ENCODE data around the gene AEBP1.

The AEBP1 gene

DNA sequence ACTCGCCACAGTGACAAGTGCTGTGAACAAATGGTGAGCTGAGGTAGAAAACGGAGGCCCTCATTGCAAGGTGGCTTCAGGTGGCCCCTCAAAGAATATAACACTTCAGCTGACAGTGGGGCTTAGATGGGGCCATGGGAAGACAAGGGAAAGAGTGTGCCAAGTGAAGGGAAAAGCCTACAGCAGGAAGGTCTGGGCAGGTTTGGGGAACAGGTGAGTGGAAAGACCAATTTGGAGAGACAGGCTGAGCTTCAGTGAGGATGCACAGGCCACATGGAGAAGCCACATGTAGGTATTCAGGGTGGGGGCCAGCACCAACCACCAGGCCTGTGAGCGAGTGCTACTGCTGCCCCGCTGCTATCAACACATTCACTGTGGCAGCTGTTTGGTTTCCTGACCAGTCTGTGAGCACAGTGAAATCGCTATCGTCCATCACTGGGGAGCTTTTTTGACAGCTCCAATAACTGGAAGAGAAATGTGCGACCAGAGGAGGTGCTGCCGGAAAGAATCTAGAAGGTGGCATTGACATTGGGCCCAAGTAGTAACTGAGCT is 15.8 kb downstream of the AEBP1 start:
- Mint-ChIP-seq H3K4me1 (peaks cover 37% of the 10 kb centered on the region), H3K9me3 (peaks cover under 1% of the 10 kb centered on the region), H3K4me3 (peak overlapping the region; percentile 47), H3K27ac (peak overlapping the region; percentile 78), H3K36me3 (ENCODE audit: low read depth) (peaks cover 35% of the 10 kb centered on the region), H3K27me3 (ENCODE audit: low read depth, poor library complexity) (no peaks in the 10 kb centered on the region)
- TF ChIP-seq, protein P1, sequence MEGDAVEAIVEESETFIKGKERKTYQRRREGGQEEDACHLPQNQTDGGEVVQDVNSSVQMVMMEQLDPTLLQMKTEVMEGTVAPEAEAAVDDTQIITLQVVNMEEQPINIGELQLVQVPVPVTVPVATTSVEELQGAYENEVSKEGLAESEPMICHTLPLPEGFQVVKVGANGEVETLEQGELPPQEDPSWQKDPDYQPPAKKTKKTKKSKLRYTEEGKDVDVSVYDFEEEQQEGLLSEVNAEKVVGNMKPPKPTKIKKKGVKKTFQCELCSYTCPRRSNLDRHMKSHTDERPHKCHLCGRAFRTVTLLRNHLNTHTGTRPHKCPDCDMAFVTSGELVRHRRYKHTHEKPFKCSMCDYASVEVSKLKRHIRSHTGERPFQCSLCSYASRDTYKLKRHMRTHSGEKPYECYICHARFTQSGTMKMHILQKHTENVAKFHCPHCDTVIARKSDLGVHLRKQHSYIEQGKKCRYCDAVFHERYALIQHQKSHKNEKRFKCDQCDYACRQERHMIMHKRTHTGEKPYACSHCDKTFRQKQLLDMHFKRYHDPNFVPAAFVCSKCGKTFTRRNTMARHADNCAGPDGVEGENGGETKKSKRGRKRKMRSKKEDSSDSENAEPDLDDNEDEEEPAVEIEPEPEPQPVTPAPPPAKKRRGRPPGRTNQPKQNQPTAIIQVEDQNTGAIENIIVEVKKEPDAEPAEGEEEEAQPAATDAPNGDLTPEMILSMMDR (IDR thresholded peaks at IDR 0.05) = no peak
- DNase-seq = no peak

DNA sequence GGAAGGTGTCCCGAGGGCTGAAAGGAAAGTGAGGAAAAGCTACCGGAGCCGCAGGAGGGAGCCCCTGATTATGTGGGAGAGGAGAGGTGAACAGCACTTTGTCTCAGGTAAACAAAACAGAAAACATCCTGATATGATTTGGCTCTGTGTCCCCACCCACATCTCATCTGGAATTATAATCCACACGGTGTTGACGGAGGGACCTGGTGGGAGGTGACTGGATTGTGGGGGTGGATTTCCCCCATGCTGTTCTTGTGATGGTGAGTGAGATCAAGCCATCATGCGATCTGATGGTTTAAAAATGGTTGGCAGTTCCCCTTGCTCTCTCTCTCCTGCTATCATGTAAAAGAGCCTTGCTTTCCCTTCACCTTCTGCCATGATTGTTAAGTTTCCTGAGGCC is 16.2 kb downstream of the AEBP1 start:
- peaks cover 40% of the 10 kb centered on the region for H3K4me1 Mint-ChIP-seq
- peaks cover 35% of the 10 kb centered on the region for H3K36me3 Mint-ChIP-seq (ENCODE audit: low read depth)
- TF ChIP-seq, protein P1 (IDR thresholded peaks at IDR 0.05) = no peak
- peak overlapping the region; percentile 78 for H3K27ac Mint-ChIP-seq
- H3K9me3 Mint-ChIP-seq = peaks cover 6% of the 10 kb centered on the region
- no peak for DNase-seq
- peak overlapping the region; percentile 47 for H3K4me3 Mint-ChIP-seq
- no peaks in the 10 kb centered on the region for H3K27me3 Mint-ChIP-seq (ENCODE audit: low read depth, poor library complexity)

DNA sequence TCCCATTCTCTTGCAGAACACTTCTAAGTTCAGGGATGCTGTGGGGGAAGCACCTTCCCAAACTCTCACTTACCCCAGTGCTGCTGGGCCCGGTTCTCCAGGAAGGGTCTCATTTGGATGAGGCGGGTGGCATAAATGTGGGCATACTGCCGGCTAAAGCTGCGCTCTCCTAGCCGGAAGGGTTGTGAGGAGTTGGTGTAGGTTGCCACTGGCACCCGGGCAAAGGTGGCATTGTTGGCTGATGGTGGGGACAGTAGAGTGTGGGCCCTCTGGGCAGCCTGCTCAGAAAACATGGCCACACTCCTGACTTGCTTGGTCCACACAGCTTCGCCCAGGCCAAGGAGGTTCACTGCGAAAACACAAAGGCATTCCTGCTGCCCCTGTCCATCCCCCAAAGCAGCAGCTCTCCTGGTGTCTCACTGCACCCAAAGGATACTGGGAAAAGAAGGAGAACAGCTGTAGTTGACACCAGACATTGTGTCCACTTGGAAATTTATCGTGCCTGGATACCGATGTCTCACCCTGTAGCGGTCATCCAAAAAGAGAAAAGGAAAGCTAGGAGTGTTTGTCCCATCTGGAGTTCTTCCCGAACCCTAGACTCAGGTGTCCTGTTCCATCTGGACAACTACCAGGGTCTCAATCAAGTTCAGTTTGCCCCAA is 17.7 kb downstream of the AEBP1 start:
- peak overlapping the region; percentile 89 for H3K4me3 Mint-ChIP-seq
- peaks cover 41% of the 10 kb centered on the region for H3K4me1 Mint-ChIP-seq
- H3K36me3 Mint-ChIP-seq (ENCODE audit: low read depth) = peaks cover 39% of the 10 kb centered on the region
- DNase-seq = no peak
- H3K9me3 Mint-ChIP-seq = peaks cover 17% of the 10 kb centered on the region
- no peak overlapping the region for H3K27ac Mint-ChIP-seq
- peaks cover 10% of the 10 kb centered on the region for H3K27me3 Mint-ChIP-seq (ENCODE audit: low read depth, poor library complexity)
- TF ChIP-seq, protein P1 (IDR thresholded peaks at IDR 0.05) = no peak

DNA sequence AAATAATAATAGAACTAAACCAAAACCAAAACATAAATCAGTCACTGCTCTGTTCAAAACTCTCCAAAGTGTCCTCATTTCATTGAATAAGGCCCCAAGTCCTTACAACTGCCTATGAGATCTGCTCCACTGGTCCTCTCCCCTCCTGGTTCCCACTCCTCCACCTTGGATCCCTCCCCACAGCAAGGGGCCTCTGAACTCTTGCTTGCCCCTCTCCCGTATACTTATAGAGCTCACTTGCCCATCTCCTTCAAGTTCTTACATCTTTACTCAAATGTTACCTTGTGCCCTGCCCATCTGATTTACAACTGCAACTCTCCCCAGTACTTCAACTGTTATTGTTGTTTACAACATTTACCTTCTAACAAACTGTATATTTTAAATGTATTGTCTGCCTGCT is 18.4 kb downstream of the AEBP1 start:
- Mint-ChIP-seq H3K4me1 (peaks cover 41% of the 10 kb centered on the region), H3K27ac (peak overlapping the region; percentile 13), H3K27me3 (ENCODE audit: low read depth, poor library complexity) (peaks cover 16% of the 10 kb centered on the region), H3K9me3 (peaks cover 23% of the 10 kb centered on the region), H3K36me3 (ENCODE audit: low read depth) (peaks cover 40% of the 10 kb centered on the region), H3K4me3 (peak overlapping the region; percentile 89)
- DNase-seq = no peak
- TF ChIP-seq, protein P1 (IDR thresholded peaks at IDR 0.05) = no peak

DNA sequence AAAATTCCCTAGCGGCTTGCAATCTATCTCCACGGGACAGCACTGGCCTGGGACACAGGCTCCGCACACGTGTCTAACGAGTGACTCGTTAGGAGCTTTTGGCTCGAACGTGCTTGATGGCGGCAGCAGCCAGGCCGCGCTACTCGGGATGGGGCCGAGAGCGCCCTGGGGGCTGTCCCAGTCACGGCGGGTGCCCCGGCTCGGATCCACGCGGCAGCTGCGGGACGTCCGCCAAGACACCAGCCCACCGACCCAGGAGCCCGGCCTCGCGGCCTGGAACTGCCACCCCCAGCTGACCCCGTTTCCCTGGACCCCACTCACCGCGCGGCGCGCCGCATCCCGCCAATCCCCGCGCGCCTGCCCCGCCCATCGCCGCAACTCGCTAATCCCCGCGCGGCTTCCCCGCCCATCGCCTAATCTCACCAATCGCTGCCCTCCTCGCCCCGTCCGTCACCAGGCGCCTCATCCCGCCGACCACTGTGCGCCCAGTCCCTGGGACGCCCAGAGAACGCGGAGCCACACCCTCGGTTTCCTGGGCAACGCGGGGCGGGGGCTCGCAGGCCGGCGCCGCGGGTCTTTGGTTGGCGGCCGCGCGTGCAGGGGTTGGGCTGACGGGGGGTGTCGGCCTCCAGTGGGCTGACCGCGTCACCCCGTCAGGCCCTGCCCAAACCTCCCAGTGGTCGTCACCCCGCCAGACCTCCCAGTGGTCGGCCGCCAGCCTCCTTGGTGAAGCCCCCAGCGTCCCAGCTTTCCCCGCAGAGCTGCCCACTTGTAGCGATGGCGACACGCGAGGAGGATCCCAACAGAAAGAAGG is 19.3 kb downstream of the AEBP1 start, which contains the start of gene POLD2:
Gene POLD2, minus strand, starts transcription at position 359 of the 814 bp plus-strand sequence. CDS start 1,495 bp downstream, outside the sequence.
- TF ChIP-seq, protein P1 (IDR thresholded peaks at IDR 0.05) = no peak
- H3K4me3 Mint-ChIP-seq = peak within 1 kb of the TSS; percentile 89

More for the DNA sequence above, 19.3 kb downstream of the AEBP1 start, which contains the start of gene POLD2:
- H3K36me3 Mint-ChIP-seq (ENCODE audit: low read depth) = peaks cover 34% of the 10 kb centered on the region
- H3K27me3 Mint-ChIP-seq (ENCODE audit: low read depth, poor library complexity) = peaks cover 23% of the 10 kb centered on the region
- peak; percentile 99 for DNase-seq
- H3K27ac Mint-ChIP-seq = peak within 1 kb of the TSS; percentile 13
- peaks cover 41% of the 10 kb centered on the region for H3K4me1 Mint-ChIP-seq
- H3K9me3 Mint-ChIP-seq = peaks cover 29% of the 10 kb centered on the region

Data from nephron progenitor cell (in vitro differentiated cells).